Activated CD4-positive, alpha-beta memory T cell treated with anti-CD3 and anti-CD28 coated beads for 36 hours (primary cell): Measurements from ENCODE around the gene UVRAG. TPM values are rescaled to one million over a fixed set of nuclear protein-coding genes. Genes with fewer than 3 reads are reported as not detected.

Source experiments
- CTCF ChIA-PET: fragments of 350-600 bp; sonication (Branson Sonifier 250); formaldehyde crosslinking; loops from one replicate; lab custom pipeline; 2021; ENCODE audit warnings: antibody characterized with exemption, inconsistent platforms; lab: Charles Lee
- POLR2A ChIA-PET: fragments of 350-600 bp; sonication (Branson Sonifier 250); formaldehyde crosslinking; loops from one replicate; lab custom pipeline; 2021; ENCODE audit warnings: antibody characterized with exemption; lab: Charles Lee
- DNase-seq: peaks from one replicate; pipeline ENCODE4 v3.0.0-alpha.2; 2020
- H3K27ac Mint-ChIP-seq: one replicate; pipeline ENCODE4 v1.8.0; 2021; ENCODE audit warnings: mixed read lengths
- H3K27me3 Mint-ChIP-seq: one replicate; pipeline ENCODE4 v1.8.0; 2021; ENCODE audit warnings: mixed read lengths
- H3K36me3 Mint-ChIP-seq: one replicate; pipeline ENCODE4 v1.8.0; 2021; ENCODE audit warnings: mixed read lengths
- H3K4me1 Mint-ChIP-seq: one replicate; pipeline ENCODE4 v1.8.0; 2021; ENCODE audit warnings: low read depth, mixed read lengths
- H3K4me3 Mint-ChIP-seq: one replicate; pipeline ENCODE4 v1.8.0; 2021; ENCODE audit warnings: mild to moderate bottlenecking, mixed read lengths
- H3K9me3 Mint-ChIP-seq: one replicate; pipeline ENCODE4 v1.8.0; 2021; ENCODE audit warnings: mixed read lengths
- intact Hi-C: fragments of 100-400 bp; cut with micrococcal nuclease; formaldehyde crosslinking; loops from one replicate; pipeline ENCODE4 v1.15.1; 2023
- total RNA-seq, 2 experiments: library from RNA; stranded (reverse); gene quantifications; one replicate each; pipeline ENCODE4 v1.2.3, GENCODE V29; 2021

Gene UVRAG
- total RNA-seq, 2 experiments from 2014 or later, result 15.5 to 16.7 TPM

DNA sequence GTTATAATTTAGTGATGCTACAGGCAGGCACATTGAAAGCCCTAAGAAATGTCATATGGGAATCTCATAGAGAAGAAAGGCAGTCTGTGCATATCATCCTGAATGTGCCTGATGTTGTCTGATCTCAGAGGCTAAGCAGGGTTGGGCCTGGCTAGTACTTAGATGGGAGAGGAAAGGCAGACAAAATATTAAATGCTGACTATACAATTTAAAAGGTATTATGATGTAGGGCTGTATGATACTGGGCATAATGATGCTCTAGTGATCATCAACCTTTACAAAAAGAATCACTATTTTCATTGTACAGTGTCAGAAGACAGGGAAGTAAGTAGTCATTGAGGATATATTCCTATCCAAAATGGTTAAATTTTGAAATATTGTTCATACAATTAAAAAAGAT, 119.8 kb downstream of the UVRAG start:
- Mint-ChIP-seq H3K9me3 (no peaks in the 10 kb centered on the region), H3K4me1 (no peaks in the 10 kb centered on the region), H3K27ac (no peak overlapping the region), H3K27me3 (no peaks in the 10 kb centered on the region), H3K4me3 (no peak overlapping the region), H3K36me3 (peaks cover 2% of the 10 kb centered on the region)
- POLR2A ChIA-PET, result interaction anchor here (1.1 kb wide), 1 partner anchor 71 kb away, joined by 4 read pairs; no protein-coding TSS in a partner anchor
- no peak for DNase-seq
- CTCF ChIA-PET, result interaction anchor here (1.0 kb wide), 1 partner anchor 218 kb away, joined by 3 read pairs; no protein-coding TSS in a partner anchor
- intact Hi-C loops, result no loop called here

GRCh38 chr11:75938543-75938942, 123.5 kb downstream of the UVRAG start:
- Mint-ChIP-seq H3K27me3 (no peaks in the 10 kb centered on the region), H3K36me3 (no peaks in the 10 kb centered on the region), H3K4me1 (no peaks in the 10 kb centered on the region), H3K27ac (no peak overlapping the region), H3K9me3 (no peaks in the 10 kb centered on the region), H3K4me3 (no peak overlapping the region)
- no peak for DNase-seq
- ChIA-PET CTCF (no interaction called here), POLR2A (no interaction called here)
- intact Hi-C loops, result no loop called here

DNA sequence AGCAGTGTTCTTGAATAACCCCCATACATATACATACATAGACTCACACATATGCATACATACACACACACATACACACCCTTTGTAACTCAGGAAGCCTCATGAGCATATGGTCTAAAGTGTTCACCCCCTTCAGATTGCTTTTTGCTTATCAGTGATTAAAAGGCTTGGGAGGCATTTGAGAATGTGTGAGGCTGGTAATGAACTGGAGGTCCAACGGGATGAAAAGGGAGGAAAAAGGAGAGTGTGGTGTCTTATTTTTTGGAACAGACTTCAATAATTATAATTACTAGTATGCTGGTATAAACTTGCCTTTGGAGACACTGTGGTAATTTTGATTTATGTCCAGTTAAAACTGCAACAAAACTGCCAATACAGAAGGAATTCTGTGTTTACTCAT, 124.5 kb downstream of the UVRAG start:
- intact Hi-C loops, result no loop called here
- no peaks in the 10 kb centered on the region for H3K4me1 Mint-ChIP-seq
- no peak for DNase-seq
- H3K9me3 Mint-ChIP-seq, result no peaks in the 10 kb centered on the region
- CTCF ChIA-PET, result no interaction called here
- POLR2A ChIA-PET, result no interaction called here
- no peak overlapping the region for H3K4me3 Mint-ChIP-seq
- H3K27me3 Mint-ChIP-seq, result no peaks in the 10 kb centered on the region
- no peaks in the 10 kb centered on the region for H3K36me3 Mint-ChIP-seq
- H3K27ac Mint-ChIP-seq, result no peak overlapping the region

DNA sequence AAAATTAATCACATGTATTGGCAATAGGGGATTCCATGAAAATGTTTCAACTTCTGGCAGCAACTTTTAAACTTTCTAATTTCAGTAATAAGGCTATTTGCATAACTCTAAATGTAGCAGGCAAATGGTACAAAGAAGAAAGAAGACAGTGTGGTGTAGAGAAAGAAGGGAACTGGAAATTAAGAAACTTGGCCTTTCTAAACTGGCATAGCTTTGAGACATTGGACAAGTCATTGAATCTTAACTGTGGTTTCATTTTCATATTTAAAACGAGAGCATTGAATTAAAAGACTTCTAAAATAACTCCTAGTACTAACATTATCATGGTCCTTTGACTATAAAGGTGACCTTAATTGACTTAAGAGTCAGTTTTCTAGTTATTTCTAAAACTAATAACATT, 125.0 kb downstream of the UVRAG start:
- H3K27ac Mint-ChIP-seq, result no peak overlapping the region
- CTCF ChIA-PET, result no interaction called here
- H3K27me3 Mint-ChIP-seq, result no peaks in the 10 kb centered on the region
- H3K4me3 Mint-ChIP-seq, result no peak overlapping the region
- intact Hi-C loops, result no loop called here
- H3K36me3 Mint-ChIP-seq, result no peaks in the 10 kb centered on the region
- POLR2A ChIA-PET, result no interaction called here
- no peaks in the 10 kb centered on the region for H3K4me1 Mint-ChIP-seq
- no peak for DNase-seq
- no peaks in the 10 kb centered on the region for H3K9me3 Mint-ChIP-seq

DNA sequence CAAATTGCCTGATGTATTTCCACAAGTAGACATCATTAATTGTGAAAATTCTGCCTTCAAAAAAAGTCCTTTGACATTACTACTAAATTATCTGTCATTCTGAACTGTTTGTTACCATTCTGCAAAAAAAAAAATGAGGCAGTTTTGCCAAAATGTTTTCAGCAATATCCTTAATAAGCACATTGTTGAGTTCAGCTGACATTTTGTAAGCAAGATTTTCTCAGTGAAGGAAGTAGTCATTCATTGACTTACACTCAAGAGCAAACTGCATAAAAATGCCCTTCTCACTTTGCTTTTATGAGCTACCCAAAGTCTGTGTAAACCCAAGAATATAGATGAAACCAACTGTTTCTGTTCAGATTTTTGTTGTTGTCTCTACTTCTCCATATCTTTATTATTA, 125.9 kb downstream of the UVRAG start:
- Mint-ChIP-seq H3K4me3 (no peak overlapping the region), H3K4me1 (no peaks in the 10 kb centered on the region), H3K9me3 (no peaks in the 10 kb centered on the region), H3K27ac (no peak overlapping the region), H3K27me3 (no peaks in the 10 kb centered on the region), H3K36me3 (no peaks in the 10 kb centered on the region)
- intact Hi-C loops, result no loop called here
- DNase-seq, result no peak
- ChIA-PET POLR2A (interaction anchor here (0.6 kb wide), 1 partner anchor 22 kb away, joined by 3 read pairs; no protein-coding TSS in a partner anchor), CTCF (interaction anchor here (0.5 kb wide), 1 partner anchor 234 kb away, joined by 3 read pairs; no protein-coding TSS in a partner anchor)

- Mint-ChIP-seq H3K27ac (no peak overlapping the region), H3K4me3 (no peak overlapping the region), H3K36me3 (no peaks in the 10 kb centered on the region), H3K4me1 (no peaks in the 10 kb centered on the region), H3K9me3 (no peaks in the 10 kb centered on the region), H3K27me3 (no peaks in the 10 kb centered on the region)
- ChIA-PET POLR2A (no interaction called here), CTCF (no interaction called here)
- intact Hi-C loops, result no loop called here
- no peak for DNase-seq
These were observed 129.5 kb downstream of the UVRAG start for GRCh38 chr11:75944515-75944914.

- Mint-ChIP-seq H3K36me3 (no peaks in the 10 kb centered on the region), H3K27ac (no peak overlapping the region), H3K27me3 (no peaks in the 10 kb centered on the region), H3K4me1 (no peaks in the 10 kb centered on the region), H3K9me3 (no peaks in the 10 kb centered on the region), H3K4me3 (no peak overlapping the region)
- intact Hi-C loops, result no loop called here
- ChIA-PET POLR2A (no interaction called here), CTCF (interaction anchor here (0.7 kb wide), 1 partner anchor 627 kb away, joined by 3 read pairs; no protein-coding TSS in a partner anchor)
- no peak for DNase-seq
These were observed 130.4 kb downstream of the UVRAG start for GRCh38 chr11:75945446-75945845.

DNA sequence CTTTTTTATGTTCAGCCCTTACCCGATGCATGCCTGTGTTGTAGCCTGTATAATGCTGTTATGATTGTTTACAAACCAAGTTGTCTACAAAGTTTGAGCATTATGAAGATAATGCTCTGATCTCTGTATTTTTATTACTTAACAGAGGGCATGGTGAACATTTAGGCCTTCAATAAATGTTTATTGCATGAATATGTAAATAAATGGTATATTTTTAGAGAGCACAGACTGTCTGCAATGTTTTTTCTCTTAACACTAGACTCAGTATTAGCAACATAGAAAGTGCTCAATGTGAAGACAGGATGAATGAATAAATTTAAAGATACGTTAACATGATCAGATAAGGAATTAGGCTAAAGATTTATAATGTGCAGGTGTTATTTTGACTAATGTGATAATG, 130.9 kb downstream of the UVRAG start:
- ChIA-PET CTCF (interaction anchor here (0.9 kb wide), 1 partner anchor 207 kb away, joined by 3 read pairs; no protein-coding TSS in a partner anchor), POLR2A (no interaction called here)
- no peak for DNase-seq
- Mint-ChIP-seq H3K36me3 (no peaks in the 10 kb centered on the region), H3K4me1 (no peaks in the 10 kb centered on the region), H3K27me3 (no peaks in the 10 kb centered on the region), H3K9me3 (no peaks in the 10 kb centered on the region), H3K27ac (no peak overlapping the region), H3K4me3 (no peak overlapping the region)
- intact Hi-C loops, result no loop called here

DNA sequence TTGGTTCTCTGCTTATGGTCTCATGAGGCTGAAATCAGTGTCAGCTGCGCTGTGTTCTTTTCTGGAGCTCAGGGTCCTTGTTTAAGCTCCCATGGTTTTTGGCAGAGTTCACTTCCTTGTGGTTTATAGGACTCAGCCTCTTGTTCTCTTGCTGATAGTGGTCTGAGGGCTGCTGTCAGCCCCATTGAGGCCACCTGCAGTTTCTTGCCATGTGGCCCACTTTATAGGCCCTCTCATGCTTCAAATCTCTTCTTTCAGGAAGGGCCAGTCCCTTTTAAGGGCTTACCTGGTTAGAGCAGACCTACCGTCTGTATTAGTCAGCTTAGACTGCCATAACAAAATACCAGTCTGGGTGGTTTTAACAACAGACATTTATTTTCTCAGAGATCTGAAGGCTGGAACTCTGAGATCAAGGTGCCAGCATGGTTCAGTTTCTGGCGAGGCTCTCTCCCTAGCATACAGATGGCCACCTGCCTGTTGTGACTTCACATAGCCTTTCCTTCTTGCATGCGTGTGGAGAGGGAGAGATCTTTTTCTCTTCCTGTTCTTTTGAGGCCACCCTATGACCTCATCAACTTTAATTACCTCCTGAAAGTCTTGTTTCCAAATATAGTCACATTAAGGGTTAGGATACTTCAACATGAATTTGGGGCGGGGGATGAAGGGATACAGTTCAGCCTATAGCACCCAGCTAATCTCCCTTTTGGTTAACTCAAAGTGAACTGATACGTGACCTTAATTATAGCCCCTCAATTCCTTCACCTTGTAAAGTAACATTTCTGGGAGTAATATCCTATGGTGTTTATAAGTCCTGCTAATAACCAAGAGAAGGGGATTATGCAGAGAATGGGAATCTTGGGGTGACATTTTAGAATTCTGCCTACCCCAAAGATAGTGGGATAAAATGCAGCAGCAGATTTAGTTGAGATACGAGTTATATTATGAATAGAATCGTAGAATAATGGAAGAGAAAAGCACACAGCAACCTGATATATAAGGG, 131.8 kb downstream of the UVRAG start:
- no peak for DNase-seq
- POLR2A ChIA-PET, result no interaction called here
- Mint-ChIP-seq H3K9me3 (no peaks in the 10 kb centered on the region), H3K36me3 (no peaks in the 10 kb centered on the region), H3K4me3 (no peak overlapping the region), H3K27me3 (no peaks in the 10 kb centered on the region), H3K4me1 (no peaks in the 10 kb centered on the region), H3K27ac (no peak overlapping the region)
- intact Hi-C loops, result no loop called here
- CTCF ChIA-PET, result interaction anchor here (0.9 to 1.0 kb wide), 2 partner anchors 109 to 206 kb away, joined by 3 read pairs; no protein-coding TSS in a partner anchor

DNA sequence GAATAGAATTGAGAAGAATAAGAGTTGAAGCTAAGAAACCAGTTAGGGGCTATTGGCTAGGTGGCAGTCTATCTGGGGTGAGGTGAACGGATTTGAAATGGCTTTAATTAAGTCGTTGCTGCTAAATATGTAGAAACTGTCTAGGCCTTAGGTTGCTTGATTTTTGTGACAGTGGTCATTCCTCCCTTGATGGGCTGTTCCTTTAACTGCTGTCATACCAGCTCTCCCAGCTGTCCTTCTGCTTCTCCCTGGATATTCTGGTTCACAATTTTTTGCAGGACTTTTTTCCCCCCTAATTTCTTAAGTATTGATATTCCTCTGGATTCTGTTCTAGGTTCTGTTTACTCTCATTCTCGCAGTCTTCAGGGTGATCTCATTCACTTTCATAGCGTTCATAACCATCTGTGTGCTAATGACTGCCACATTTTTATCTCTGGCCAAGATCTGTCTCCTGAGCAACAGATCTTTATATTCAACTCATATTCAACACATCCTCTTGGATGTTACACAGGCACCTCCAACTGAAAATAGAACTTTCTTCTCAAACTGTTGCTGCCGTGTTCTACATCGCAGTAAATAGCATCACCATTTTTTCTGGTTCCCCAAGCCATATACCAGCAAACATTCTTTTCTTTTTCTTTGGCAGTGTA, 134.1 kb downstream of the UVRAG start:
- no peak overlapping the region for H3K4me3 Mint-ChIP-seq
- H3K9me3 Mint-ChIP-seq, result no peaks in the 10 kb centered on the region
- POLR2A ChIA-PET, result no interaction called here
- CTCF ChIA-PET, result no interaction called here
- DNase-seq, result no peak
- no peaks in the 10 kb centered on the region for H3K36me3 Mint-ChIP-seq
- no peak overlapping the region for H3K27ac Mint-ChIP-seq
- H3K4me1 Mint-ChIP-seq, result no peaks in the 10 kb centered on the region
- H3K27me3 Mint-ChIP-seq, result no peaks in the 10 kb centered on the region
- intact Hi-C loops, result no loop called here

- no peak for DNase-seq
- no peaks in the 10 kb centered on the region for H3K27me3 Mint-ChIP-seq
- no peak overlapping the region for H3K4me3 Mint-ChIP-seq
- H3K9me3 Mint-ChIP-seq, result no peaks in the 10 kb centered on the region
- no peaks in the 10 kb centered on the region for H3K4me1 Mint-ChIP-seq
- ChIA-PET CTCF (no interaction called here), POLR2A (no interaction called here)
- intact Hi-C loops, result no loop called here
- H3K36me3 Mint-ChIP-seq, result no peaks in the 10 kb centered on the region
- no peak overlapping the region for H3K27ac Mint-ChIP-seq
These were observed 135.1 kb downstream of the UVRAG start for GRCh38 chr11:75950141-75950540.

DNA sequence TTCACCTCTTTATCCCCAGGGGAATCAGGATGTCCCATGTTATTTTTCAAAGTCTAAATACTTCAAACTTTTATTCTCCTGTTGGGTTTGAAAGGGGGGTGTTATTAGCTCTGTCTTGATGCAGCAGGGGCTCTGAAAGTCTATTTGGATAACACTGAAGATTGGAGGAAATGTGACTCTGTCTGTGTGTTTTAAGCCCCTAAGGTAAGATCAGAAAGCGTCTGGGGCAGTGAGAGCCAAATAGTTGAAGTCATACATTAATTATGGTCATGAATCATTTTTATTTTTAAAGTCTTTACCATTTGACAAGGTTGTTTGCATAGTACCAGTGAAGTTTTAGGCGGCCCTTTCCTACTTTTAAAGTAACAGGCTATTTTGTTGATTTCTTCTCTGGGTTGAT, 139.0 kb downstream of the UVRAG start:
- Mint-ChIP-seq H3K27ac (no peak overlapping the region), H3K9me3 (no peaks in the 10 kb centered on the region), H3K27me3 (no peaks in the 10 kb centered on the region), H3K4me1 (no peaks in the 10 kb centered on the region), H3K36me3 (no peaks in the 10 kb centered on the region), H3K4me3 (no peak overlapping the region)
- no peak for DNase-seq
- intact Hi-C loops, result no loop called here
- ChIA-PET POLR2A (no interaction called here), CTCF (interaction anchor here (1.4 kb wide), 1 partner anchor 198 kb away, joined by 4 read pairs; no protein-coding TSS in a partner anchor)
